Neural cell (in vitro differentiated cells): Measurements from ENCODE around the gene STX7. TPM values are rescaled to one million over a fixed set of nuclear protein-coding genes. Genes with fewer than 3 reads are reported as not detected.
A peak's percentile ranks its signal among the peaks of the same experiment; 100 is the strongest.

Experiments
- H2AFZ ChIP-seq: fragments of 200-600, 300-800 bp; sonication (generic), shearing (Covaris generic); 2 replicates; pipeline ENCODE4 v1.6.0; 2014; ENCODE audit warnings: low read depth, mild to moderate bottlenecking, antibody characterized with exemption, low read length, moderate library complexity
- H3F3A ChIP-seq: fragments of 200-600 bp; shearing (Covaris generic); 2 replicates; pipeline ENCODE4 v1.6.1; 2016; ENCODE audit warnings: mild to moderate bottlenecking, moderate library complexity, mixed read lengths, antibody characterized with exemption, low read length; ENCODE audit not compliant: insufficient read depth, poor library complexity, severe bottlenecking
- H3K27ac ChIP-seq: fragments of 200-600, 300-800 bp; sonication (generic), shearing (Covaris generic); 2 replicates; pipeline ENCODE4 v1.5.1; 2014; ENCODE audit warnings: mild to moderate bottlenecking, low read length, moderate library complexity
- H3K27me3 ChIP-seq: fragments of 300-800, 200-600 bp; sonication (generic), shearing (Covaris generic); 2 replicates; pipeline ENCODE4 v1.6.0; 2014; ENCODE audit warnings: mild to moderate bottlenecking, low read depth, low read length, moderate library complexity; ENCODE audit not compliant: insufficient read depth
- H3K36me3 ChIP-seq: fragments of 300-800, 200-600 bp; sonication (generic), shearing (Covaris generic); 2 replicates; pipeline ENCODE4 v1.5.1; 2014; ENCODE audit warnings: mild to moderate bottlenecking, antibody characterized with exemption, low read length, moderate library complexity; ENCODE audit not compliant: insufficient read depth
- H3K4me2 ChIP-seq: fragments of 300-800, 200-600 bp; sonication (generic), shearing (Covaris generic); 2 replicates; pipeline ENCODE4 v1.6.0; 2014; ENCODE audit warnings: mild to moderate bottlenecking, low read length
- H3K4me3 ChIP-seq: fragments of 300-800, 200-600 bp; sonication (generic), shearing (Covaris generic); 2 replicates; pipeline ENCODE4 v1.5.1; 2014; ENCODE audit warnings: mild to moderate bottlenecking, low read length, moderate library complexity
- H3K79me2 ChIP-seq: fragments of 200-600 bp; shearing (Covaris generic); replicated peaks from 2 replicates; pipeline ENCODE4 v1.6.0; 2014; ENCODE audit warnings: mild to moderate bottlenecking, low read length, moderate library complexity; ENCODE audit not compliant: insufficient read depth
- H3K9ac ChIP-seq: fragments of 300-800, 200-600 bp; sonication (generic), shearing (Covaris generic); 2 replicates; pipeline ENCODE4 v1.6.1; 2016; ENCODE audit warnings: mild to moderate bottlenecking, low read length, mixed read lengths
- H3K9me2 ChIP-seq: fragments of 200-600 bp; shearing (Covaris generic); 2 replicates; pipeline ENCODE4 v1.6.1; 2016; ENCODE audit warnings: mild to moderate bottlenecking, low read length, mixed read lengths; ENCODE audit not compliant: insufficient read depth
- H3K9me3 ChIP-seq: fragments of 200-600, 300-800 bp; sonication (generic), shearing (Covaris generic); 2 replicates; pipeline ENCODE4 v1.6.1; 2016; ENCODE audit warnings: mild to moderate bottlenecking, mixed run types, low read length, moderate library complexity, mixed read lengths
- H4K20me1 ChIP-seq: fragments of 200-600 bp; shearing (Covaris generic); 2 replicates; pipeline ENCODE4 v1.6.1; 2016; ENCODE audit warnings: mild to moderate bottlenecking, mixed run types; ENCODE audit not compliant: insufficient read depth
- CTCF ChIP-seq: fragments of 450-650 bp; IDR thresholded peaks from 2 replicates; pipeline ENCODE4 v1.5.1; 2014; ENCODE audit warnings: antibody characterized with exemption, mild to moderate bottlenecking, moderate library complexity; ENCODE audit not compliant: poor library complexity, severe bottlenecking
- EP300 ChIP-seq: fragments of 450-650 bp; conservative IDR thresholded peaks from 2 replicates; pipeline ENCODE4 v1.6.1; 2014; ENCODE audit warnings: antibody characterized with exemption, mild to moderate bottlenecking, moderate library complexity; ENCODE audit not compliant: poor library complexity, severe bottlenecking
- EZH2 ChIP-seq: fragments of 200-600, 300-800 bp; shearing (Covaris generic), sonication (generic); IDR thresholded peaks from 2 replicates; pipeline ENCODE4 v1.6.1; 2014; ENCODE audit warnings: antibody characterized with exemption, low read length, borderline replicate concordance, mild to moderate bottlenecking; ENCODE audit not compliant: insufficient read depth, poor library complexity, severe bottlenecking
- MXI1 ChIP-seq: fragments of 450-650 bp; conservative IDR thresholded peaks from 2 replicates; pipeline ENCODE4 v1.6.1; 2014; ENCODE audit warnings: antibody characterized with exemption, mild to moderate bottlenecking; ENCODE audit not compliant: poor library complexity, severe bottlenecking
- POLR2AphosphoS5 ChIP-seq: IDR thresholded peaks from 2 replicates; pipeline ENCODE4 v1.6.1; 2012
- RAD21 ChIP-seq: fragments of 450-650 bp; conservative IDR thresholded peaks from 2 replicates; pipeline ENCODE4 v1.6.1; 2014; ENCODE audit warnings: antibody characterized with exemption, mild to moderate bottlenecking, moderate library complexity
- REST ChIP-seq: IDR thresholded peaks from 2 replicates; pipeline ENCODE4 v1.6.1; 2012; ENCODE audit warnings: borderline replicate concordance
- SMC3 ChIP-seq: fragments of 450-650 bp; conservative IDR thresholded peaks from 2 replicates; pipeline ENCODE4 v1.6.1; 2014; ENCODE audit warnings: antibody characterized with exemption, mild to moderate bottlenecking, moderate library complexity; ENCODE audit not compliant: poor library complexity
- TAF1 ChIP-seq: IDR thresholded peaks from 2 replicates; pipeline ENCODE4 v1.6.1; 2012; ENCODE audit warnings: low read depth
- polyA plus RNA-seq: library from polyadenylated mRNA; depleted of rRNA; stranded (reverse); fragments of >200 nt; gene quantifications from 2 replicates; pipeline ENCODE4 v1.2.3, GENCODE V29; 2014

Gene STX7
- polyA plus RNA-seq, 1 donor from 2014 or later: 79.5 TPM

- Histone ChIP-seq H3K9ac (no peak overlapping the region), H3K79me2 (no peaks in the 10 kb centered on the region), H3K9me3 (no peaks in the 10 kb centered on the region), H3K4me3 (no peak overlapping the region), H3F3A (no peaks in the 10 kb centered on the region), H3K27me3 (no peaks in the 10 kb centered on the region), H3K27ac (no peak overlapping the region), H3K36me3 (no peaks in the 10 kb centered on the region), H3K9me2 (no peaks in the 10 kb centered on the region), H4K20me1 (no peaks in the 10 kb centered on the region), H2AFZ (no peak overlapping the region), H3K4me2 (no peak overlapping the region)
- TF ChIP-seq CTCF (peak; percentile 90), SMC3 (peak; percentile 88), REST (no peak), MXI1 (no peak), TAF1 (no peak), EZH2 (no peak), EP300 (no peak), RAD21 (peak; percentile 91), POLR2AphosphoS5 (no peak)
Measured at GRCh38 chr6:132483779-132484679, 28.9 kb downstream of the STX7 start.

GRCh38 chr6:132482581-132482980 is 30.3 kb downstream of the STX7 start:
- Histone ChIP-seq H4K20me1 (no peaks in the 10 kb centered on the region), H3K9ac (no peak overlapping the region), H3K79me2 (no peaks in the 10 kb centered on the region), H3K27ac (no peak overlapping the region), H3K4me3 (no peak overlapping the region), H3K27me3 (no peaks in the 10 kb centered on the region), H3F3A (no peaks in the 10 kb centered on the region), H3K4me2 (no peak overlapping the region), H3K36me3 (no peaks in the 10 kb centered on the region), H3K9me2 (no peaks in the 10 kb centered on the region), H2AFZ (no peak overlapping the region), H3K9me3 (no peaks in the 10 kb centered on the region)
- TF ChIP-seq TAF1: no peak
- TF ChIP-seq EZH2: no peak
- no peak for TF ChIP-seq RAD21
- TF ChIP-seq EP300: no peak
- no peak for TF ChIP-seq MXI1
